OCI-LY7 (cell line): ENCODE results near the gene TBX15. TPM values are rescaled to one million over a fixed set of nuclear protein-coding genes. Genes with fewer than 3 reads are reported as not detected.

Source experiments
- BruUV-seq: library from RNA; stranded (reverse); fragments of 400-500 nt; replicated peaks from 2 replicates; lab custom pipeline; 2021; lab: Mats Ljungman, UMichigan
- CTCF ChIA-PET: fragments of 300-600 bp; sonication (Branson Sonifier 250); formaldehyde crosslinking; loops from one replicate; lab custom pipeline; 2022; ENCODE audit warnings: antibody characterized with exemption; ENCODE audit not compliant: unreplicated experiment; lab: Charles Lee
- POLR2A ChIA-PET: fragments of 300-600 bp; sonication (Branson Sonifier 250); formaldehyde crosslinking; loops from one replicate; lab custom pipeline; 2022; ENCODE audit warnings: antibody characterized with exemption; lab: Charles Lee
- DNase-seq: peaks from one replicate; pipeline ENCODE4 v3.0.0-alpha.2; 2015; ENCODE audit warnings: low spot score
- H2AFZ ChIP-seq: fragments of 200-600 bp; sonication (generic), shearing (Covaris generic); 2 replicates; pipeline ENCODE4 v1.6.1; 2014; ENCODE audit warnings: mild to moderate bottlenecking, antibody characterized with exemption, low read length, moderate library complexity
- H3K27ac ChIP-seq: fragments of 200-600 bp; sonication (generic); 2 replicates; pipeline ENCODE4 v1.5.1; 2014; ENCODE audit warnings: mixed run types, low read depth, mild to moderate bottlenecking, moderate library complexity, low read length, inconsistent platforms; ENCODE audit not compliant: poor library complexity, severe bottlenecking
- H3K36me3 ChIP-seq: fragments of 200-600 bp; sonication (generic); 2 replicates; pipeline ENCODE4 v1.6.1; 2014; ENCODE audit warnings: mild to moderate bottlenecking, antibody characterized with exemption, low read length, moderate library complexity, mixed read lengths; ENCODE audit not compliant: insufficient read depth
- H3K4me1 ChIP-seq: fragments of 200-600 bp; sonication (generic); 2 replicates; pipeline ENCODE4 v1.5.1; 2014; ENCODE audit warnings: mild to moderate bottlenecking, low read length; ENCODE audit not compliant: insufficient read depth, poor library complexity, severe bottlenecking
- H3K4me2 ChIP-seq: fragments of 200-600 bp; sonication (generic); 2 replicates; pipeline ENCODE4 v1.6.1; 2014; ENCODE audit warnings: mild to moderate bottlenecking, low read length
- H3K4me3 ChIP-seq: fragments of 200-600 bp; sonication (generic); 2 replicates; pipeline ENCODE4 v1.5.1; 2014; ENCODE audit warnings: mild to moderate bottlenecking, low read depth, low read length; ENCODE audit not compliant: poor library complexity, severe bottlenecking
- H3K79me2 ChIP-seq: fragments of 200-600 bp; sonication (generic); 2 replicates; pipeline ENCODE4 v1.6.1; 2016; ENCODE audit warnings: low read depth, mild to moderate bottlenecking, low read length, moderate library complexity, mixed read lengths; ENCODE audit not compliant: insufficient read depth
- H3K9me2 ChIP-seq: fragments of 200-600 bp; sonication (generic); 2 replicates; pipeline ENCODE4 v1.6.1; 2016; ENCODE audit warnings: mild to moderate bottlenecking, low read length, mixed read lengths; ENCODE audit not compliant: insufficient read depth
- H3K9me3 ChIP-seq: fragments of 200-600 bp; sonication (generic); 2 replicates; pipeline ENCODE4 v1.6.1; 2014; ENCODE audit warnings: mild to moderate bottlenecking, mixed run types, low read length, mixed read lengths
- H4K20me1 ChIP-seq: fragments of 200-600 bp; sonication (generic); 2 replicates; pipeline ENCODE4 v1.6.1; 2014; ENCODE audit warnings: mild to moderate bottlenecking, antibody characterized with exemption, low read length, moderate library complexity, mixed read lengths; ENCODE audit not compliant: insufficient read depth
- CTCF ChIP-seq: fragments of 200-600 bp; sonication (generic); conservative IDR thresholded peaks from 2 replicates; pipeline ENCODE4 v1.5.1; 2014; ENCODE audit warnings: mild to moderate bottlenecking, antibody characterized with exemption, low read length, moderate library complexity, mixed read lengths
- EZH2phosphoT487 ChIP-seq: fragments of 200-600 bp; sonication (generic); IDR thresholded peaks from 2 replicates; pipeline ENCODE4 v1.6.1; 2018; ENCODE audit warnings: low read depth, borderline replicate concordance, mild to moderate bottlenecking, mixed run types, antibody characterized with exemption, low read length, moderate library complexity, mixed read lengths
- intact Hi-C: fragments of 100-400 bp; cut with micrococcal nuclease; formaldehyde crosslinking; loops from one replicate; pipeline ENCODE4 v1.10.0; 2022; ENCODE audit not compliant: unreplicated experiment
- total RNA-seq, 2 experiments: library from RNA; depleted of rRNA in 1 of 2; stranded (reverse); fragments of >200 nt in 1 of 2; shearing (Covaris generic) in 1 of 2; gene quantifications; 2 replicates each; pipeline ENCODE4 v1.2.3, GENCODE V29; 2014 to 2022

The TBX15 gene
- total RNA-seq, 2 experiments from 2014 or later, result 0.22 TPM; not detected in 1

DNA sequence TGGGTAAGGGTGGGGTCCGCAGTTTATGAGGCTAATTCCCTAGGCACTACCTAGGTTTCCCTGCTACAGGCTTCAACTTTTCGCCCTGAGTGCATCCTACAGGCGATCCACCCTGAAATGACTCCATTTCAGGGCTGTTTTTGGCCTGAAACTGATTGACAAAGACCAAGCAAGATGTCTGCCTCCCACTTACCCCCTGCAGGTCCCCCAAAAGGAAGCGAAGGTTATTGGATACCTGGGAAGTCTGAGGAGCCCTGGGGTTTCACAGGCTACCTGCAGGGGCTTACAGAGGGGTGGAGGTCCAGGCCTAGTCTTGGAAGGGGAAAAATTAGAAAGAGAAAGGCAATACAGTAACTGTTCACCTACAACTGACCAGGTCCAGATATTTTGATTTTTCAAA lies 3.3 kb upstream of the TBX15 start:
- Histone ChIP-seq H3K4me1 (no peaks in the 10 kb centered on the region), H3K9me3 (no peaks in the 10 kb centered on the region), H3K79me2 (no peaks in the 10 kb centered on the region), H3K27ac (no peak overlapping the region), H3K9me2 (no peaks in the 10 kb centered on the region), H3K4me3 (no peak overlapping the region), H4K20me1 (no peaks in the 10 kb centered on the region), H2AFZ (no peak overlapping the region), H3K4me2 (no peak overlapping the region), H3K36me3 (no peaks in the 10 kb centered on the region)
- POLR2A ChIA-PET, result no interaction called here
- no peak for DNase-seq
- CTCF ChIA-PET, result no interaction called here
- intact Hi-C loops, result no loop called here
- BruUV-seq, result no TSS peak
- no peak for TF ChIP-seq EZH2phosphoT487
- TF ChIP-seq CTCF, result no peak

DNA sequence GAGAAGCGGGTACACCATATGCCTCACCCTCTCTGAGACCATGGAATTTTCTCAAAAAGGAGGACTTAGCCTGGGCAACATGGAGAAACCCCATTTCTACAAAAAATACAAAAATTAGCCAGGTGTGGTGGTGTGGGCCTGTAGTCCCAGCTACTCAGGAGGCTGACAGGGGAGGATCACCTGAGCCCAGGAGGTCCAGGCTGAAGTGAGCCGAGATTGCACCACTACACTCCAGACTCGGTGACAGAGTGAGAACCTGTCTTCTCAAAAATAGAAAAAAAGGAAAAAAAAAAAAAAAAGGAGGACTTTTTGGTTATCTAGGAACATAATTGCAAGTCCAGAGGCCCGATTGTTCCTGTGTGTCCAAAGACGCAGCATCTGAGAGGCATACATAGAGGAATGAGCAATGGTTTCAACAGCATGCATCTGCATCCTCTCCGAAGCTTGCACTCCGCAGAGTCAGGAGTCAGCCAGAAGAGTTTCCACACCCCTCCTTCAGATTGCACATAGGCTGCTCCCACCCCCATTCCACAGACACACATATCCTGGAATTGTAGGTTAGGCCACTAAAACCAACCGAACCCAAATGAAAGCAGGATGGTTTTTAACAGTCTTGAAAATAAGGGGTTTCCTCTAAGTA lies 2.5 kb upstream of the TBX15 start:
- Histone ChIP-seq H3K4me3 (no peak overlapping the region), H3K9me3 (no peaks in the 10 kb centered on the region), H2AFZ (no peak overlapping the region), H3K79me2 (no peaks in the 10 kb centered on the region), H3K27ac (no peak overlapping the region), H3K4me2 (no peak overlapping the region), H3K36me3 (no peaks in the 10 kb centered on the region), H3K4me1 (no peaks in the 10 kb centered on the region), H3K9me2 (no peaks in the 10 kb centered on the region), H4K20me1 (no peaks in the 10 kb centered on the region)
- intact Hi-C loops, result no loop called here
- no peak for TF ChIP-seq CTCF
- TF ChIP-seq EZH2phosphoT487, result no peak
- BruUV-seq, result no TSS peak
- ChIA-PET CTCF (no interaction called here), POLR2A (interaction anchor here (1.0 kb wide), 1 partner anchor 15 kb away, joined by 3 read pairs; no protein-coding TSS in a partner anchor)
- DNase-seq, result no peak

GRCh38 chr1:118989878-118990378 lies 1.8 kb upstream of the TBX15 start:
- no peak for TF ChIP-seq CTCF
- TF ChIP-seq EZH2phosphoT487, result no peak
- H3K4me1 ChIP-seq, result no peaks in the 10 kb centered on the region
- BruUV-seq, result no TSS peak
- H4K20me1 ChIP-seq, result no peaks in the 10 kb centered on the region
- POLR2A ChIA-PET, result interaction anchor here (1.0 kb wide), 1 partner anchor 14 kb away, joined by 3 read pairs; no protein-coding TSS in a partner anchor
- H3K79me2 ChIP-seq, result no peaks in the 10 kb centered on the region
- no peak overlapping the region for H3K4me3 ChIP-seq
- H3K9me2 ChIP-seq, result no peaks in the 10 kb centered on the region
- no peaks in the 10 kb centered on the region for H3K36me3 ChIP-seq
- no peaks in the 10 kb centered on the region for H3K9me3 ChIP-seq
- intact Hi-C loops, result no loop called here
- H3K4me2 ChIP-seq, result no peak overlapping the region
- CTCF ChIA-PET, result no interaction called here
- H3K27ac ChIP-seq, result no peak overlapping the region
- no peak for DNase-seq
- H2AFZ ChIP-seq, result no peak overlapping the region
